ENCODE data around the gene TMTC2. TPM values are rescaled to one million over a fixed set of nuclear protein-coding genes. Genes with fewer than 3 reads are reported as not detected.

Gene TMTC2
- total and polyA plus RNA-seq, 2 donors (not counting 1 experiment from before 2014, with no cell fraction given), result 2.4 to 3.2 TPM

- CTCF ChIA-PET, result no interaction called here
- DNase-seq (no peak), ATAC-seq (ENCODE audit: low read depth) (no peak)
- intact Hi-C loops (cut with micrococcal nuclease), result no loop called here
- no peak overlapping the region for H2AFZ ChIP-seq (ENCODE audit: insufficient read depth, low read depth, low read length, poor library complexity, severe bottlenecking)
- no peak overlapping the region for H3K4me2 ChIP-seq (replicated peaks; ENCODE audit: low read depth, low read length, poor library complexity, severe bottlenecking)
- no peaks in the 10 kb centered on the region for H3K9me3 ChIP-seq (ENCODE audit: control extremely low read depth in 1 of 3, control insufficient read depth in 2 of 3, insufficient read depth in 1 of 3, low read length in 2 of 3)
- H3K4me3 ChIP-seq (ENCODE audit: control extremely low read depth in 1 of 5, extremely low read depth in 1 of 5, insufficient read depth in 1 of 5, low read depth in 2 of 5, low read length in 4 of 5), result no peak overlapping the region
- WGBS (ENCODE audit: insufficient coverage), result no CpG with 5 or more reads among the region's 2 CpGs
- H3K9ac ChIP-seq (ENCODE audit: low read length), result no peak overlapping the region
- POLR2A ChIA-PET, result no interaction called here
- Mint-ChIP-seq H3K4me1 (no peaks in the 10 kb centered on the region), H3K27me3 (no peaks in the 10 kb centered on the region), H3K9me3 (ENCODE audit: insufficient read depth) (no peaks in the 10 kb centered on the region), H3K4me3 (no peak overlapping the region), H3K27ac (no peak overlapping the region)
- no peaks in the 10 kb centered on the region for H3K27me3 ChIP-seq (replicated peaks in 1 of 4; ENCODE audit: control extremely low read depth in 1 of 4, control insufficient read depth in 3 of 4, insufficient read depth in 4 of 4, low read length in 3 of 4)
- no peaks in the 10 kb centered on the region for H3K4me1 ChIP-seq (ENCODE audit: control insufficient read depth in 2 of 2, insufficient read depth in 2 of 2, low read length in 2 of 2)
- TF ChIP-seq EZH2 (IDR thresholded peaks at IDR 0.05; ENCODE audit: borderline replicate concordance, insufficient read depth, low read depth, low read length, poor library complexity, severe bottlenecking) (no peak), CTCF (IDR thresholded peaks at IDR 0.05) (no peak)
- no peaks in the 10 kb centered on the region for H3K36me3 ChIP-seq (replicated peaks in 1 of 2; ENCODE audit: control extremely low read depth in 1 of 2, control insufficient read depth in 1 of 2, extremely low read depth in 1 of 2, insufficient read depth in 2 of 2, low read length in 1 of 2)
- no peaks in the 10 kb centered on the region for H4K20me1 ChIP-seq (ENCODE audit: control insufficient read depth, insufficient read depth, low read length, poor library complexity, severe bottlenecking)
- no peak overlapping the region for H3K27ac ChIP-seq (ENCODE audit: low read length in 2 of 2)
- no peaks in the 10 kb centered on the region for H3K79me2 ChIP-seq (ENCODE audit: control insufficient read depth, insufficient read depth, low read length)
Measured at GRCh38 chr12:82954572-82954971, 267.9 kb downstream of the TMTC2 start.

GRCh38 chr12:82955043-82955442 lies 268.3 kb downstream of the TMTC2 start:
- DNase-seq (no peak), ATAC-seq (ENCODE audit: low read depth) (no peak)
- H3K9me3 Mint-ChIP-seq (ENCODE audit: insufficient read depth), result no peaks in the 10 kb centered on the region
- ChIA-PET CTCF (no interaction called here), POLR2A (no interaction called here)
- no peak for TF ChIP-seq EZH2 (IDR thresholded peaks at IDR 0.05; ENCODE audit: borderline replicate concordance, insufficient read depth, low read depth, low read length, poor library complexity, severe bottlenecking)
- TF ChIP-seq CTCF (IDR thresholded peaks at IDR 0.05), result no peak
- no CpG with 5 or more reads among the region's 1 CpG for WGBS (ENCODE audit: insufficient coverage)
- H3K4me1 ChIP-seq (ENCODE audit: control insufficient read depth in 2 of 2, insufficient read depth in 2 of 2, low read length in 2 of 2), result no peaks in the 10 kb centered on the region
- no peaks in the 10 kb centered on the region for H3K4me1 Mint-ChIP-seq
- H3K9ac ChIP-seq (ENCODE audit: low read length), result no peak overlapping the region
- H3K27me3 Mint-ChIP-seq, result no peaks in the 10 kb centered on the region
- no peaks in the 10 kb centered on the region for H3K9me3 ChIP-seq (ENCODE audit: control extremely low read depth in 1 of 3, control insufficient read depth in 2 of 3, insufficient read depth in 1 of 3, low read length in 2 of 3)
- H3K4me3 ChIP-seq (ENCODE audit: control extremely low read depth in 1 of 5, extremely low read depth in 1 of 5, insufficient read depth in 1 of 5, low read depth in 2 of 5, low read length in 4 of 5), result no peak overlapping the region
- no peaks in the 10 kb centered on the region for H3K79me2 ChIP-seq (ENCODE audit: control insufficient read depth, insufficient read depth, low read length)
- no peak overlapping the region for H3K27ac ChIP-seq (ENCODE audit: low read length in 2 of 2)
- H3K27ac Mint-ChIP-seq, result no peak overlapping the region
- H3K36me3 ChIP-seq (replicated peaks in 1 of 2; ENCODE audit: control extremely low read depth in 1 of 2, control insufficient read depth in 1 of 2, extremely low read depth in 1 of 2, insufficient read depth in 2 of 2, low read length in 1 of 2), result no peaks in the 10 kb centered on the region
- H3K4me3 Mint-ChIP-seq, result no peak overlapping the region
- no peaks in the 10 kb centered on the region for H3K27me3 ChIP-seq (replicated peaks in 1 of 4; ENCODE audit: control extremely low read depth in 1 of 4, control insufficient read depth in 3 of 4, insufficient read depth in 4 of 4, low read length in 3 of 4)
- no peak overlapping the region for H2AFZ ChIP-seq (ENCODE audit: insufficient read depth, low read depth, low read length, poor library complexity, severe bottlenecking)
- no peak overlapping the region for H3K4me2 ChIP-seq (replicated peaks; ENCODE audit: low read depth, low read length, poor library complexity, severe bottlenecking)
- H4K20me1 ChIP-seq (ENCODE audit: control insufficient read depth, insufficient read depth, low read length, poor library complexity, severe bottlenecking), result no peaks in the 10 kb centered on the region
- intact Hi-C loops (cut with micrococcal nuclease), result no loop called here

Measured in B cell (primary cell).